H1 (cell line): ENCODE results near the gene PRR19. TPM values are rescaled to one million over a fixed set of nuclear protein-coding genes. Genes with fewer than 3 reads are reported as not detected.

Source experiments
- CHD2 ChIP-seq: IDR thresholded peaks from 2 replicates; pipeline ENCODE4 v1.6.1; 2012; ENCODE audit warnings: low read length, improper control_type of control experiment
- EP300 ChIP-seq, 2 experiments: IDR thresholded peaks; 1 replicate in 1 of 2; 2 replicates in 1 of 2; pipeline ENCODE4 v1.6.1; 2011 to 2012; ENCODE audit warnings: low read depth in 2 of 2, low read length in 2 of 2, mild to moderate bottlenecking in 2 of 2, borderline replicate concordance in 1 of 2, inconsistent platforms in 1 of 2, moderate library complexity in 1 of 2
- SIRT6 ChIP-seq: IDR thresholded peaks from one replicate; pipeline ENCODE4 v1.7.1; 2012; ENCODE audit warnings: low read length, inconsistent platforms
- SIX5 ChIP-seq: IDR thresholded peaks from 2 replicates; pipeline ENCODE4 v1.6.1; 2011; ENCODE audit warnings: mild to moderate bottlenecking, low read depth, low read length
- SP2 ChIP-seq: IDR thresholded peaks from 2 replicates; pipeline ENCODE4 v1.6.1; 2012; ENCODE audit warnings: mild to moderate bottlenecking, low read length, inconsistent platforms
- SUZ12 ChIP-seq: fragments of 200-600 bp; sonication (generic); IDR thresholded peaks from 2 replicates; pipeline ENCODE4 v1.6.1; 2012; ENCODE audit warnings: mild to moderate bottlenecking, inconsistent platforms, low read length, moderate library complexity, mixed read lengths
- TBP ChIP-seq: IDR thresholded peaks from 2 replicates; pipeline ENCODE4 v1.6.1; 2011; ENCODE audit warnings: low read depth, low read length, improper control_type of control experiment
- polyA plus RNA-seq, 7 experiments: library from polyadenylated mRNA; depleted of rRNA in 3 of 7; stranded (reverse) in 5 of 7; unstranded in 2 of 7; fragments of >200 nt in 5 of 7; fragments of 200-250 nt in 2 of 7; gene quantifications; 1 replicate in 5 of 7; 2 replicates in 1 of 7; 4 replicates in 1 of 7; pipeline versions ENCODE4 v1.2.1 to v1.2.3, GENCODE V29; 2011 to 2013; ENCODE audit warnings: missing spikeins in 2 of 7, mixed read lengths in 2 of 7
- total RNA-seq: library from RNA; stranded (reverse); fragmentation: NEBNext Ultra II Directional; extraction: Animal tissue kit (Norgen Biotek cat#: 25700); gene quantifications from 2 replicates; pipeline ENCODE4 v1.2.1, GENCODE V29; 2021

Gene PRR19
- total and polyA plus RNA-seq, 2 of the 8 experiments (the other 6 are each of a cell fraction or from before 2014, with no cell fraction given), result 7.2 to 7.5 TPM

DNA sequence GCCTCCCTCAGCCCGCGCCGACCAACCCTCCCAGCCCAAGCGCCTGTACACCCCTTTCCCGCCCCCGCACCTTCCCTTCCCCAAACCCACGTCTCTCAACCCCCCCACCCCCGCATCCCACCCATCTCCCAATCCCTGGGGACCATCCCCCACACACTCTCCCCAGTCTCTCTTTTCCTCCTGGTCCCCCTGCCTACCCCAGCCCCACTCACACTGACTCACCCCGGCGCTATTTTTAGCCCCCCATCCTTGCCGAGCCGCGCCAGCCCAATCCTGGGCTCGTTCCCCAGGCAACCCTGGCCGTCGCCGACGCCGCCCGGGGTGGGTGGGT is 21.2 kb upstream of the PRR19 start (continued):
- no peak for TF ChIP-seq SIX5
- TF ChIP-seq TBP, result no peak
- no peak for TF ChIP-seq SP2
- TF ChIP-seq SIRT6, result no peak
- no peak for TF ChIP-seq CHD2
- TF ChIP-seq SUZ12, result no peak
- no peak for TF ChIP-seq EP300 (IDR thresholded peaks at IDR 0.05; ENCODE audit: borderline replicate concordance in 1 of 2, low read depth in 2 of 2, low read length in 2 of 2)
- TF ChIP-seq, all 59 proteins: peak for 0
